ENCODE data around the gene MRAS.

The MRAS gene

DNA sequence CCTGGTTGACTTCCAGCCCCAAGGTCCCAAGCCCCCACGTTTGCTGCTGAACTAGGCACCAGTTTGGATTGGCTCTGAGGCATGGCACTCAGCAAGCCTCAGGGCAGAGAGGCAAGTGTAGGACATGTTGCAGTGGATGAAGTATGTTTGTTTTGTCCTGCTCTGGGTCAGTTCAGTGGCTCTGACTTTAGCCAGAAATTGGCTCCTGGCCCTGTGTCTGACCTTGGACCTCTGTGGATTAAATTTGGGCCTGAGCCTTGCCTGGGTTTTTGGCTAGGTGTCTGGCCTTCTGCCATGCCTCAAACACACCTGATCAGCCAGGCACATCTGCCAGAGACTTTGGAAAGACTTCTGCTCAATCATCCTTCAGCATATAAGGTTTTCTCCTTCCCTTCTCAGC is 3.6 kb upstream of the MRAS start:
- DNase-seq, result no peak

GRCh38 chr3:138348754-138349739 is 668 bp downstream of the MRAS start:
- no peak for DNase-seq

DNA sequence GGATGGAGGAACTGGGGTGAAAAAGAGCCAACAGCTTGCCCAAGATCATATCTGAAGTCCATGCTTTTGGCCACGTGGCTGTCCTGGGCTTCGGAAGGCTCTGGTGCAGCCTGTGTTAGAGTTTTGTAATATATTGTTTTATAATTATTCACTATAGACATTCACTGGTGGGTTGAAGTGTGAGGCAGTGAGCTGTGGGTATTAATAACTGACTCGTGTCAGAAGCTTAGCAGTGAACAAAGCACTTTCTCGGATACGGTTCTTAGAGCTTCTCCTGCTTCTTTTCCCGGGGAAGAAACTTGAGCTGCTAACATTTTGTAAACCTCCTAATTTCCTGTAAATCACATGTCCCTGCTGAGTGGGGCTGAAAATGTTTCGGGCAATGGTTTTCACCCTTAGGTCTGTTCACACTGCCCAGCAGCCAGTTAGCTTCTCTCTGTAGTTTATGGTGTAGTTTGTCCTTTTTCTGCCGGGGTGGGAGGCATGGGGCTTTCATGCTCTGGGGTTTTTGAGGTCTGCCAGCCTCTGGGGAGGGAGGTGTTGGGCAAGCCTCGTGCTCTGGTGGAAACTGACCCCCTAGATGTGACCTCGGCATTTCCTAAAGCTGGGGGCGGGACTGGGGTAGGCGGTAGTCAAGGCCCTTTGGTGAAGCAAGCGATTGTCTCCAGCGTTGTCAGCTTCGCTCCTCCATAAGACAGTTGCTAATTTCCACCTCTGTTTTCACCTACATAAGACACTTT is 1.7 kb downstream of the MRAS start:
- DNase-seq, result no peak

- DNase-seq, result no peak
Observed at GRCh38 chr3:138351151-138351550, 2.8 kb downstream of the MRAS start.

DNA sequence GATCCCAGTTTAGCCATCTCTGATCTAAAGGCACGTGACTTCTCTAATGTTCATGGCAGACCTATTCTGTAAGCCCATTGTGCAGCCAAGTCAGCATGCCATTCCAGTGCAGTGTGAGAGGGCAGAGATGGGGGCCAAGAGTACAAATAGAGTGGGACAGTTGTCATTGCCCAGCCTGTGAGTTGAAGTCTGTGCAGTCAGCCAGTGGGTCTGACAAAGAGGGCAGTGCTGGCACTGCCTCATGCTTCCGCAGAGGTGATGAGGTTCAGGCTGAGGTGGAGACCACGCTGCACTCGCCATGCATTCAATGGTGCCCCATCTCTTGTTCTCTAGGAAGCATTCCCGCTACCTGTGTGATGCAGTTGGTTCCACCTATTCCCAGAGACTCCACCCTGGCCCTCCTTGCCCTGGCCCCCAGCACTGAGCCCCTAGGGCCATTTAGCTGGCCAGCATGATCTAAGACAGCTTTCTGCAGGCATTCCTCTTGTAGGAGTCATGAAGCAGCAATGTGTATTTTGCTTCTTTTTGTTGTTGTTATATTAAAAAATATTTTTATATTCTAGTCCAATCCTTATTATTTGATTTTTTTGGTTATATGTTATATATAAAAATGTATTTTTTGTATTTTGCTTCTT is 3.7 kb downstream of the MRAS start:
- DNase-seq, result no peak

DNA sequence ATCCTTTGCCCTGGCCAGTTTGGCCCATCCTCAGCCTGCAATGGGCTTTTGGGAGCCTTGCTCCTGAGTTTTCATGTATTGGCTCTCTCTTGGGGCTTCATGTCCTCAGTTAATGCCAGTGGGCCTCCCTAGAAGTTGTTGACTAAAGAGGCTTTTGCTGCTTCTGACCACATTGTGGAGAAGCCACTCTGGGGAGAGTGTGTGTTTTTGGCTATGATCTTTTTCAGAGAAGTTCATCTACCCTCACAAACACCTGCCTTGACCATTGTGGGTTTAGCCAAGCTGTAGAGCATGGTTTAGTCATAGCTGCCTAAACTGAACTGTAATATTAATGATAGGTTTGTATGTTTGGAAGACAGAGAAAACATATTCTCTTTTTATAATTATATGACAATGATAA is 6.0 kb downstream of the MRAS start:
- no peak for DNase-seq

DNA sequence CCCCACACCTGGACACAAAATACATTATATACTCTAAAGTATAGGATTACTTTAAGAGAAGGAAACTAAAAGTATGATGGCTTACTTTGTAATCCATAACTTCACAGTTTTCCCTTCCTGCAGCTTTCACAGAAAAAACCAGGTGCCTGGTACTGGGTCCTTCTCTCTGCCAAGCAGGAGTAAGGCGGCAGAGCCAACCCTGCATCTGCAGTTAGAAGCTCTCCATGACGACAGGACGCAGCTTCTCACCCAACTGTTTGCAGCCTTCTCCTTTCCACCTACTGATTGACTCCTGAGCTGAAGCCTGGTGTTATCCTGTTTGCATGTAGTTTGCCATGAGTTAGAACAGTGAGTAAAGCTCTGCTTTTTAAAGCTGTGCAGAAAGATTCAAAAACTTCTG is 6.7 kb downstream of the MRAS start:
- no peak for DNase-seq

DNA sequence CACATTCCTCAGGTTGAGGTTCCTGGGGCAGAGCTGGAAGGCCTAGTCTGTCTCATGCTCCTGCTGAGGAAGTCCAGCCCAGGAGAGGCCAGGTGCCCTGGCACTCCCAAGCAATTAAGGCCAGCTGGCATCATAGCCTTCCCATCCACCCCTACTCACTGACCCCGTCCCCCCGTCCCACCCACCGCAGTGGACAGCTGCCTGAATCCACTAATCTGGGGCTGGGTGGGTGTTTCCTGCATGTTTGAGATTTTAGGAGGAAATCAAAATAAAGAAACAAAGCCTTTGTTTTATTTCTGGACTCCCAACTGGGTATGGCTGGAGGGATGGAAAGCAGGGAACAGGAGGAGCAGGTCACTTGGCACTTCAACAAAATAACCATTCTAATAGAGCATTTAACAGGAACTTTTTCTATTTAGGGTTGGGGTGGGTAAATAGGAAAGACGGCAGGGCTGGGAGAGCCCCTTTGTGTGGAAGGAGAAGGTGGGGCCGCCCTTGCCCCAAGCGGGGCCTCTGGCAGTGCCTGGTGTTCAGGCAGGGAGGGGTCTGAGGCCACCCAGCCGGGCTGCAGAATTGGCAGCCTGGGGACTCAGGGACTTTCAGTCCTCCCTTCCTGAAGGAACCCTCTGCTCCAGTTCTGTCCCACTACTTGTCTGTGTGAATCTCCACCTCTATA is 8.5 kb downstream of the MRAS start:
- no peak for DNase-seq

- DNase-seq, result no peak
Observed at GRCh38 chr3:138359148-138359918, 11.0 kb downstream of the MRAS start.

DNA sequence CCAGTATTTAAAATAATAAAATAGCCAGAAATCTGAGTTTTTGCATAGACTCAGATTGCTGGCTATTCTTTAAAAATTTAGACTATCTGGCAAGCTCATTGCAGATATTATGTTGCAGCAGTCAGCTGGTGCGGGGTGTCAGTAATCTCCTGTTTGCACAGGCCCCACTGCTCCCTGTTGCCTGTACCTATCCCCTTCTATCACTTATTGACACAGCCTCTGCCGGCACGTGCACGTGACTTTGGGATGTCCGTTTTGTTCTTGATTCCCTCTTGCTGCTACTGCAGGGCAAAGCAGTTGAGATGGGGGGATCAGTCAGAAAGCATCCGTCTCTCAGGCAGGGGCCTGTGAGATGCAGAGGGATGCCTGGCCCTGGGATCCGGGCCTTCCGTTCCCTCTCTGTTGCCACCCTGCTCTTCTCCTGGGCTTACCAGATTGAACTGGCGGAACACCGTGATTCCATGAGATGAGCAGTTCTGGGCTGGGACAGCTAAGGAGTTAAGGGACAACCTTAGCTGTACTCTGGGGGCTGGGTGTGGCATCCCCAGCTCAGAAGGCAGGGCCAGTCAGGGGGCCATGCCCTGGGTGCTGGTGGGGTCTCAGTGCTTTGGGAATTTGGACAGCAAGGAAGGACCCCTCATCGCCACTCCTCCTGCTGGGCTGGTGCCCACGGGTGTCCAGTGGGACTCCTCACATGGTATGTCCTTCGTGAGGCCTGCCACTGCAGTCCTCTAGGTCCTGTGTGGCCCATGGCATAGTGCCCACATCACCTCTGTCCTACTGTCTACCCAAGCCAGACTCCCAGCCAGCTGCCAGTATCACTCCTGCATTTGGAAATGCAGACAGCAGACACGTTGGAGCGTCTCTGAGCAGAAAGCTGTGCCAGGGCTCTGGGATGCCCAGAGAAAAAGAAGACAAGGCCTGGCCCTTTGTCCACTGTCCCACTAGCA is 11.8 kb downstream of the MRAS start:
- no peak for DNase-seq

DNA sequence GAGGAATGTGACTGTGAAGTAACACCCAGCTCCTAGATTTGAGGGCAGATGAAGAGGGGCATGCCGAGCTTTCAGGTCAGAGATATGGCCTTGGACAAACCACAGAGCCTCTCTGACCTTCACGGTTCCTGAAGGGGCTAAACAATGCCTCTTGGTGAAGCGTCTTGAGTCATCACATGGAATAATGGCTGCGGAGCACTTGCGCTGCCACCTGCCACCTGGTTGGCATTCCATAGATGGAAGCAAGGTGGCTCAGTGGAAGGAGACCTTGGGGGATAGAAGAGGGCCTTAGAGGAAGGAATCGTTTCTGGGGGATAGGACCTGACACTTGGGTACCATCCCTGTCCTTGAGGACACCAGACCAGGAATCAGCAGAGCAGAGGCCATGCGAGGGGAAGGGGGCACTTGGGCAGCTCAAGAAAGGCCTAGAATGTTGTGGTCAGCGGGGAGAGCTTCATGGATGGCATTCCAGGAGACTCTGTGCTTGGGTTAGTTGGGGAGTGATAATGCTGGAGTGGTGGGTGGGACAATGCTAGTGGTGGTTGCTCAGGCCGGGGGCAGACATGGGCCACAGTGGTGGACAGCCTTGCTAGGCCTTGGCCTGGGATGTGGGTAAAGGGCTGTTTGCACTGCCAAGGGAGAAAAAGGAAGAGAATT is 12.6 kb downstream of the MRAS start:
- no peak for DNase-seq

- DNase-seq, result no peak
Observed at GRCh38 chr3:138361561-138361971, 13.2 kb downstream of the MRAS start.

DNA sequence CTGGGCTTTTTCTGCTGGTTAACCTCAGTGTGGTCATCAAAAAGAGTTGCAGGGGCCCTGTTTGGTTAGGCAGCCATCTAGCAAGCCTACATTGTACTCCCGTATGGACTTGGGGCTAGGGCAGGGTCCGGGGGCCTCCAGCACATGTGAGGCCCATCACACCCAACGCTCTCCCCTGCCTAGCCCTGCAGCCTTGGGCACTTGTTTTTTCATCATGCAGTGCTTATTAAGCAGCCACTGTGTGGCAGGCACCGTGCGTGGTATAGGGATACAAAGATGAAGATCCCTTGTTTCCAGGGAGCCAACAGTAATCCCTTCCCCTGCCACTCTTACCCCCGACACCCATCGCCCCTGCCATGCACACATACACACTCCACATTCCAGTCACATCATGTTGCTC is 14.2 kb downstream of the MRAS start:
- no peak for DNase-seq

- no peak for DNase-seq
Observed at GRCh38 chr3:138363322-138363721, 14.9 kb downstream of the MRAS start.

- DNase-seq, result no peak
Observed at GRCh38 chr3:138364356-138365252, 16.2 kb downstream of the MRAS start.

DNA sequence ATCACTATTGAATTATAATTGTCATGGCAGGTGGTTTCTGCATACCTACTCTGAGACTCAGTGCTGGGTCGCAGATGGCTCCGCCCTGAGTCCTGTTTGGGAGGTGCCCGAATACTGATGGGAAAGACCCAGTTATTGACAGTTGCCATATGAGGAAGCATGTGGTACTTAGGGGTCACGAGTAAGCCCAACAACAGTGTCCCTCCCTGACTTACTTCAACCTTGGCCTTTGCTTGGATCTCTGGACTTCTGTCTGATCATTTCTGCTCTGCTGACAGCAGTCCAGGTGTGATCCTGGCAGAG is 16.8 kb downstream of the MRAS start:
- no peak for DNase-seq

- no peak for DNase-seq
Observed at GRCh38 chr3:138366006-138366759, 17.8 kb downstream of the MRAS start.

GRCh38 chr3:138367326-138367850 is 19.0 kb downstream of the MRAS start:
- no peak for DNase-seq
